H1 (cell line): ENCODE data around the gene NHEJ1. TPM values are rescaled to one million over a fixed set of nuclear protein-coding genes. Genes with fewer than 3 reads are reported as not detected.

Source experiments
- CTCF ChIA-PET: fragments of 300-600 bp; sonication (Branson Sonifier 250); formaldehyde crosslinking; loops from one replicate; lab custom pipeline; 2021; ENCODE audit not compliant: partially characterized antibody; lab: Charles Lee
- POLR2A ChIA-PET: fragments of 300-600 bp; sonication (Branson Sonifier 250); formaldehyde crosslinking; loops from one replicate; lab custom pipeline; 2021; ENCODE audit warnings: inconsistent platforms; ENCODE audit not compliant: partially characterized antibody; lab: Charles Lee
- DNase-seq, 2 experiments: peaks; one replicate each; pipeline versions ENCODE4 v3.0.0 to v3.0.0-alpha.2; 2010 to 2022; ENCODE audit warnings: low spot score in 2 of 2, low read depth in 1 of 2, mixed read lengths in 1 of 2
- FAIRE-seq: peaks from 2 replicates; lab custom pipeline; 2011; peaks lifted over from hg19 to GRCh38; lab: Jason Lieb, UNC
- H2AFZ ChIP-seq: 2 replicates; pipeline ENCODE4 v1.8.1; 2012; ENCODE audit warnings: low read length, inconsistent platforms
- H2AK5ac ChIP-seq: 2 replicates; pipeline ENCODE4 v1.6.1; 2013; ENCODE audit warnings: low read depth, low read length
- H2BK120ac ChIP-seq: replicated peaks from 2 replicates; pipeline ENCODE3; 2013; ENCODE audit warnings: low read depth, low read length, inconsistent platforms
- H2BK12ac ChIP-seq: 2 replicates; pipeline ENCODE4 v1.6.1; 2013; ENCODE audit warnings: low read depth, low read length
- H2BK15ac ChIP-seq: 2 replicates; pipeline ENCODE4 v1.6.1; 2013; ENCODE audit warnings: low read length
- H2BK20ac ChIP-seq: 2 replicates; pipeline ENCODE4 v1.6.1; 2013; ENCODE audit warnings: low read length
- H2BK5ac ChIP-seq: 2 replicates; pipeline ENCODE4 v1.6.1; 2013; ENCODE audit warnings: low read depth, low read length
- H3K14ac ChIP-seq: 2 replicates; pipeline ENCODE4 v1.6.1; 2013; ENCODE audit warnings: inconsistent platforms; ENCODE audit not compliant: insufficient read length
- H3K18ac ChIP-seq: 2 replicates; pipeline ENCODE4 v1.6.1; 2013; ENCODE audit warnings: low read length; ENCODE audit errors: extremely low read depth
- H3K23ac ChIP-seq: 2 replicates; pipeline ENCODE4 v1.6.1; 2013; ENCODE audit warnings: inconsistent platforms; ENCODE audit not compliant: insufficient read length
- H3K23me2 ChIP-seq: 2 replicates; pipeline ENCODE4 v1.6.1; 2013; ENCODE audit warnings: low read depth, low read length
- H3K27ac ChIP-seq: 2 replicates; pipeline ENCODE4 v1.6.1; 2011; ENCODE audit warnings: low read depth, low read length, inconsistent platforms
- H3K27me3 ChIP-seq, 4 experiments: replicated peaks in 1 of 4; 1 replicate in 1 of 4; 2 replicates in 3 of 4; pipeline versions ENCODE4 v1.6.1 to v1.8.1; 2011 to 2013; ENCODE audit warnings: low read length in 3 of 4, mild to moderate bottlenecking in 3 of 4, inconsistent platforms in 2 of 4, mixed read lengths in 2 of 4, moderate library complexity in 1 of 4; ENCODE audit not compliant: control insufficient read depth in 3 of 4, insufficient read depth in 3 of 4; ENCODE audit errors: extremely low read depth in 1 of 4
- H3K36me3 ChIP-seq, 4 experiments: 2 replicates each; pipeline versions ENCODE4 v1.6.1 to v1.8.1; 2011 to 2013; ENCODE audit warnings: mild to moderate bottlenecking in 4 of 4, low read length in 3 of 4, moderate library complexity in 2 of 4, control low read depth in 1 of 4, inconsistent platforms in 1 of 4; ENCODE audit not compliant: insufficient read depth in 4 of 4, control insufficient read depth in 2 of 4
- H3K4ac ChIP-seq: replicated peaks from 2 replicates; pipeline ENCODE3; 2013; ENCODE audit warnings: low read length, low read depth, mixed read lengths, inconsistent platforms; ENCODE audit not compliant: insufficient read length
- H3K4me1 ChIP-seq, 4 experiments: replicated peaks in 1 of 4; 1 replicate in 1 of 4; 2 replicates in 3 of 4; pipeline versions ENCODE4 v1.6.1 to v1.8.1; 2011 to 2013; ENCODE audit warnings: low read length in 3 of 4, inconsistent platforms in 2 of 4, mixed read lengths in 1 of 4; ENCODE audit not compliant: insufficient read depth in 4 of 4, control insufficient read depth in 3 of 4
- H3K4me2 ChIP-seq, 2 experiments: 2 replicates each; pipeline versions ENCODE4 v1.6.1 to v1.8.1; 2011 to 2013; ENCODE audit warnings: low read depth in 2 of 2, low read length in 2 of 2, control low read depth in 1 of 2, inconsistent platforms in 1 of 2, mild to moderate bottlenecking in 1 of 2; ENCODE audit not compliant: insufficient read depth in 1 of 2
- H3K4me3 ChIP-seq, 4 experiments: fragments of 200-600, 300-600 bp in 1 of 4; sonication (generic), shearing (Covaris generic), sonication (Bioruptor Twin) in 1 of 4; 2 replicates each; pipeline versions ENCODE4 v1.5.1 to v1.8.1; 2011 to 2016; ENCODE audit warnings: low read length in 4 of 4, low read depth in 3 of 4, control low read depth in 2 of 4, inconsistent platforms in 2 of 4, mild to moderate bottlenecking in 2 of 4, mixed read lengths in 1 of 4, moderate library complexity in 1 of 4; ENCODE audit not compliant: insufficient read depth in 2 of 4; ENCODE audit errors: extremely low read depth in 1 of 4
- H3K56ac ChIP-seq: replicated peaks from 2 replicates; pipeline ENCODE3; 2013; ENCODE audit warnings: low read depth, mild to moderate bottlenecking, mixed read lengths, low read length, inconsistent platforms; ENCODE audit not compliant: insufficient read length
- H3K79me1 ChIP-seq: 2 replicates; pipeline ENCODE4 v1.6.1; 2013; ENCODE audit warnings: low read depth, low read length, control low read depth
- H3K79me2 ChIP-seq, 2 experiments: 2 replicates each; pipeline versions ENCODE4 v1.6.1 to v1.8.1; 2012 to 2013; ENCODE audit warnings: low read length in 2 of 2, mild to moderate bottlenecking in 2 of 2, inconsistent platforms in 1 of 2; ENCODE audit not compliant: insufficient read depth in 2 of 2, control insufficient read depth in 1 of 2
- H3K9ac ChIP-seq, 4 experiments: replicated peaks in 1 of 4; 1 replicate in 1 of 4; 2 replicates in 3 of 4; pipeline versions ENCODE4 v1.6.1 to v1.8.1; 2011 to 2013; ENCODE audit warnings: low read depth in 3 of 4, low read length in 3 of 4, control low read depth in 2 of 4, mild to moderate bottlenecking in 2 of 4, moderate library complexity in 2 of 4, inconsistent platforms in 1 of 4; ENCODE audit errors: extremely low read depth in 1 of 4
- H3K9me3 ChIP-seq, 2 experiments: 2 replicates each; pipeline versions ENCODE4 v1.6.1 to v1.8.1; 2012 to 2013; ENCODE audit warnings: mild to moderate bottlenecking in 2 of 2, moderate library complexity in 2 of 2, control low read depth in 1 of 2, inconsistent platforms in 1 of 2, low read depth in 1 of 2, low read length in 1 of 2, mixed read lengths in 1 of 2; ENCODE audit not compliant: insufficient read depth in 2 of 2
- H4K20me1 ChIP-seq, 2 experiments: replicated peaks in 1 of 2; 2 replicates each; pipeline versions ENCODE3 to v1.8.1; 2011 to 2013; ENCODE audit warnings: inconsistent platforms in 2 of 2, low read length in 2 of 2, mild to moderate bottlenecking in 1 of 2; ENCODE audit not compliant: insufficient read depth in 2 of 2, control insufficient read depth in 1 of 2
- H4K5ac ChIP-seq: 2 replicates; pipeline ENCODE4 v1.6.1; 2013; ENCODE audit warnings: low read length, low read depth, mixed read lengths, inconsistent platforms; ENCODE audit not compliant: insufficient read length
- H4K8ac ChIP-seq: 2 replicates; pipeline ENCODE4 v1.8.0; 2013; ENCODE audit warnings: mild to moderate bottlenecking, moderate library complexity, low read length, inconsistent platforms; ENCODE audit not compliant: insufficient read depth; ENCODE audit errors: extremely low read depth
- H4K91ac ChIP-seq: replicated peaks from 2 replicates; pipeline ENCODE3; 2013; ENCODE audit warnings: low read length, mixed read lengths, inconsistent platforms; ENCODE audit not compliant: insufficient read length
- EZH2 ChIP-seq: fragments of 200-600 bp; sonication (generic); IDR thresholded peaks from 2 replicates; pipeline ENCODE4 v1.7.1; 2012; ENCODE audit warnings: low read depth, mild to moderate bottlenecking, moderate library complexity, low read length, inconsistent platforms; ENCODE audit not compliant: severe bottlenecking
- JUN ChIP-seq: IDR thresholded peaks from 2 replicates; pipeline ENCODE4 v1.6.1; 2011; ENCODE audit warnings: low read depth, mild to moderate bottlenecking, improper control_type of control experiment, low read length
- KDM4A ChIP-seq: IDR thresholded peaks from one replicate; pipeline ENCODE4 v1.7.1; 2012; ENCODE audit warnings: low read depth, mild to moderate bottlenecking, moderate library complexity, low read length, inconsistent platforms; ENCODE audit not compliant: severe bottlenecking
- PHF8 ChIP-seq: fragments of 200-600 bp; sonication (generic); conservative IDR thresholded peaks from 2 replicates; pipeline ENCODE4 v1.7.1; 2012; ENCODE audit warnings: low read depth, mild to moderate bottlenecking, inconsistent platforms, low read length, moderate library complexity
- SUZ12 ChIP-seq: fragments of 200-600 bp; sonication (generic); IDR thresholded peaks from 2 replicates; pipeline ENCODE4 v1.6.1; 2012; ENCODE audit warnings: mild to moderate bottlenecking, inconsistent platforms, low read length, moderate library complexity, mixed read lengths
- WGBS, 2 experiments: shearing (Covaris generic) in 1 of 2; methylation state at CpG; one replicate each; pipeline versions ENCODE4 v1.1.6 to v1.1.7; 2013 to 2015; ENCODE audit warnings: low lambda C conversion rate in 2 of 2, mixed read lengths in 2 of 2, inconsistent platforms in 1 of 2, low coverage in 1 of 2, missing lambda C conversion rate in 1 of 2; ENCODE audit not compliant: insufficient replicate concordance in 2 of 2, insufficient coverage in 1 of 2, insufficient read length in 1 of 2; ENCODE audit errors: extremely low coverage in 1 of 2, missing lambda C conversion rate in 1 of 2; 5-methylcytosine and 5-hydroxymethylcytosine counted together
- polyA plus RNA-seq, 7 experiments: library from polyadenylated mRNA; depleted of rRNA in 3 of 7; stranded (reverse) in 5 of 7; unstranded in 2 of 7; fragments of >200 nt in 5 of 7; fragments of 200-250 nt in 2 of 7; gene quantifications; 1 replicate in 5 of 7; 2 replicates in 1 of 7; 4 replicates in 1 of 7; pipeline versions ENCODE4 v1.2.1 to v1.2.3, GENCODE V29; 2011 to 2013; ENCODE audit warnings: missing spikeins in 2 of 7, mixed read lengths in 2 of 7
- total RNA-seq: library from RNA; stranded (reverse); fragmentation: NEBNext Ultra II Directional; extraction: Animal tissue kit (Norgen Biotek cat#: 25700); gene quantifications from 2 replicates; pipeline ENCODE4 v1.2.1, GENCODE V29; 2021

NHEJ1 gene
- total and polyA plus RNA-seq, 2 of the 8 experiments (the other 6 are each of a cell fraction or from before 2014, with no cell fraction given): 22.7 to 24.1 TPM

DNA sequence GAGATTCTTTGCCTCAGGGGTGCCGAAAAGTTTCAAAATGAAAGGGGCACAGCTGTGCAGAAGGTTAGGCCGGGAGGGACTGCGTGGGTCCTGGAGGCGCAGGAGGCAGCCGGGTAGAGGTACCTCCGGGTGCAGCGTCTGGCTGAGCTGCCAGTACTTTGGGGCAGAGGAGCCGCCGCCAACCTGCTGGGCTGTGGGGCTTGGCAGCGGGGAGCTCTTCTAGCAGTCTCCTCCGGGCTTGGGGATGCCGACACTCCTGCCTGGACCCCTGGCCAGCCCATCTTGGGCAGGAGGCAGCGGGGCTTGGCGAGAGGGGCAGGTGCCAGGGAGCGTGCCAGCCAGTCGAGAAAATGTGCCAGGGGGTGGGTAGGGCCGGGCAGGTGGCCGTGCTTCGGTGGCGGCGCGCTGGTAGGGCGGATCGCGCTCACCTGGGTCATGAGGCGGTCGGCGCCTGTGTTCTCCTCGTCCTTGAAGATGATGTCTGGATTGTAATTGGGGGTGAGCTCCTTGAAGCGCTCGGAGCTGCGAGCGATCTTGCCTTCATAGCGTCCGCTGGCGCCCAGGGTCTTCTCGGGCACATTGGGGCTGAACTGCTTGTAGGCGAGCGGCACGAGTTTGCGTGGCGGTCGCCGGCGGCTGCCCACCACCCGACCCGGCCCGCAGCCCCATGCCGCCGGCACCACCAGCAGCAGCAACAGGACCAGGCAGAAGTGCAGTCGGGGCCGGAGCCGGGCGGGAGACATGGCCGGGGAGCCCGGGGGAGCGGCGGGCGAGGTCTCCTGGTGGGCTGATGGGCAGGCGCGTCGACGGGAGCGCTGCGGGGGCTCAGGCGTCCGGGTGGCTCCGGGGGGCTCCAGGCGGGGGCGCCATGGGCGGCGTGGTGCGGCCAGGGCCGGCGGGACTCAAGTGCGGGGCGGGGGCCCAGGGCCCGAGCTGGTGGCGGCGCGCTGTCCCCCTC lies 100.6 kb downstream of the NHEJ1 start:
- H4K8ac ChIP-seq: peak overlapping the region; percentile 79
- DNase-seq (peak in 1 of 2 experiments; percentile 62), FAIRE-seq (no peak)
- H3K56ac ChIP-seq: no peak overlapping the region
- H3K9me3 ChIP-seq: no peaks in the 10 kb centered on the region
- no peak overlapping the region for H2AFZ ChIP-seq
- no peak overlapping the region for H3K18ac ChIP-seq
- H2BK120ac ChIP-seq: no peak overlapping the region
- no peak overlapping the region for H3K4ac ChIP-seq
- ChIA-PET POLR2A (interaction anchor here (1.0 to 1.1 kb wide), 2 partner anchors 21 to 194 kb away, joined by 3 read pairs; no protein-coding TSS in a partner anchor), CTCF (interaction anchor here (0.5 to 62.8 kb wide), 17 partner anchors 3 to 213 kb away, joined by 3 to 1777 read pairs (median 11); partner anchors contain the start of genes CFAP65, CRYBA2, IHH and NHEJ1)
- no peak overlapping the region for H2BK15ac ChIP-seq
- peaks cover 8 to 9% of the 10 kb centered on the region in 2 experiments for H4K20me1 ChIP-seq
- H3K23ac ChIP-seq: no peak overlapping the region
- H3K9ac ChIP-seq: no peak overlapping the region
- H4K91ac ChIP-seq: no peak overlapping the region
- H3K4me3 ChIP-seq: peak overlapping the region in 2 of 4 experiments; percentile 19 to 47; a peak in 5 of 8 replicates
- H3K36me3 ChIP-seq: peaks cover 0 to 13% (median 0%) of the 10 kb centered on the region in 4 experiments; a peak in 1 of 8 replicates
- H2BK12ac ChIP-seq: no peak overlapping the region
- H2AK5ac ChIP-seq: no peak overlapping the region
- no peak overlapping the region for H4K5ac ChIP-seq
- 17% methylated on average over 35 of the region's 81 CpGs; no CpG with 5 or more reads in 1 of the 2 experiments for whole genome bisulfite sequencing, 2 experiments
- no peak overlapping the region for H3K27ac ChIP-seq
- no peaks in the 10 kb centered on the region for H3K79me2 ChIP-seq
- H3K27me3 ChIP-seq: peaks cover 70 to 89% (median 84%) of the 10 kb centered on the region in 4 experiments
- TF ChIP-seq JUN: no peak
- TF ChIP-seq EZH2: peak; percentile 98
- TF ChIP-seq KDM4A: peak; percentile 24
- TF ChIP-seq PHF8: no peak
- peak; percentile 99; the same call in 1 of the 2 replicates for TF ChIP-seq SUZ12
- H2BK5ac ChIP-seq: no peak overlapping the region
- peak overlapping the region; percentile 46 to 70 for H3K4me2 ChIP-seq
- peaks cover 5% of the 10 kb centered on the region; the same call in 1 of the 2 replicates for H3K23me2 ChIP-seq
- no peak overlapping the region for H2BK20ac ChIP-seq
- H3K4me1 ChIP-seq: peaks cover 0 to 27% (median 14%) of the 10 kb centered on the region in 4 experiments; a peak in 6 of 7 replicates
- H3K79me1 ChIP-seq: no peaks in the 10 kb centered on the region
- no peak overlapping the region for H3K14ac ChIP-seq
